Activated CD4-positive, alpha-beta memory T cell treated with anti-CD3 and anti-CD28 coated beads for 36 hours (primary cell): ENCODE measurements around the gene PTGER4. TPM values are rescaled to one million over a fixed set of nuclear protein-coding genes. Genes with fewer than 3 reads are reported as not detected.

Experiments
- CTCF ChIA-PET: fragments of 350-600 bp; sonication (Branson Sonifier 250); formaldehyde crosslinking; loops from one replicate; lab custom pipeline; 2021; ENCODE audit warnings: antibody characterized with exemption, inconsistent platforms; lab: Charles Lee
- POLR2A ChIA-PET: fragments of 350-600 bp; sonication (Branson Sonifier 250); formaldehyde crosslinking; loops from one replicate; lab custom pipeline; 2021; ENCODE audit warnings: antibody characterized with exemption; lab: Charles Lee
- DNase-seq: peaks from one replicate; pipeline ENCODE4 v3.0.0-alpha.2; 2020
- H3K27ac Mint-ChIP-seq: one replicate; pipeline ENCODE4 v1.8.0; 2021; ENCODE audit warnings: mixed read lengths
- H3K27me3 Mint-ChIP-seq: one replicate; pipeline ENCODE4 v1.8.0; 2021; ENCODE audit warnings: mixed read lengths
- H3K36me3 Mint-ChIP-seq: one replicate; pipeline ENCODE4 v1.8.0; 2021; ENCODE audit warnings: mixed read lengths
- H3K4me1 Mint-ChIP-seq: one replicate; pipeline ENCODE4 v1.8.0; 2021; ENCODE audit warnings: low read depth, mixed read lengths
- H3K4me3 Mint-ChIP-seq: one replicate; pipeline ENCODE4 v1.8.0; 2021; ENCODE audit warnings: mild to moderate bottlenecking, mixed read lengths
- H3K9me3 Mint-ChIP-seq: one replicate; pipeline ENCODE4 v1.8.0; 2021; ENCODE audit warnings: mixed read lengths
- intact Hi-C: fragments of 100-400 bp; cut with micrococcal nuclease; formaldehyde crosslinking; loops from one replicate; pipeline ENCODE4 v1.15.1; 2023
- total RNA-seq, 2 experiments: library from RNA; stranded (reverse); gene quantifications; one replicate each; pipeline ENCODE4 v1.2.3, GENCODE V29; 2021

Gene PTGER4
- total RNA-seq, 2 experiments from 2014 or later: 53.7 to 59.9 TPM

GRCh38 chr5:40733879-40734563 is 54.3 kb downstream of the PTGER4 start:
- H3K36me3 Mint-ChIP-seq: peaks cover 9% of the 10 kb centered on the region
- POLR2A ChIA-PET: interaction anchor here (0.6 kb wide), 1 partner anchor 15 kb away, joined by 4 read pairs; no protein-coding TSS in a partner anchor
- CTCF ChIA-PET: interaction anchor here (1.4 to 3.5 kb wide), 3 partner anchors 785 to 1019 kb away, joined by 4 to 20 read pairs (median 8); no protein-coding TSS in a partner anchor
- DNase-seq: no peak
- H3K4me1 Mint-ChIP-seq: peaks cover 27% of the 10 kb centered on the region
- H3K27ac Mint-ChIP-seq: no peak overlapping the region
- H3K27me3 Mint-ChIP-seq: no peaks in the 10 kb centered on the region
- H3K4me3 Mint-ChIP-seq: no peak overlapping the region
- intact Hi-C loops: loop anchor here (2.0 kb wide), 1 partner anchor 227 kb away; no protein-coding TSS in a partner anchor
- H3K9me3 Mint-ChIP-seq: peaks cover 2% of the 10 kb centered on the region

GRCh38 chr5:40734986-40735385 is 55.3 kb downstream of the PTGER4 start:
- ChIA-PET POLR2A (no interaction called here), CTCF (interaction anchor here (1.2 to 3.5 kb wide), 4 partner anchors 139 to 1020 kb away, joined by 4 to 20 read pairs (median 8); no protein-coding TSS in a partner anchor)
- H3K36me3 Mint-ChIP-seq: peaks cover 14% of the 10 kb centered on the region
- H3K9me3 Mint-ChIP-seq: peaks cover 6% of the 10 kb centered on the region
- DNase-seq: no peak
- intact Hi-C loops: loop anchor here (2.0 to 5.0 kb wide), 5 partner anchors 142 to 1158 kb away; no protein-coding TSS in a partner anchor
- no peak overlapping the region for H3K27ac Mint-ChIP-seq
- H3K4me3 Mint-ChIP-seq: no peak overlapping the region
- peaks cover 27% of the 10 kb centered on the region for H3K4me1 Mint-ChIP-seq
- H3K27me3 Mint-ChIP-seq: no peaks in the 10 kb centered on the region

GRCh38 chr5:40735609-40736008 is 55.9 kb downstream of the PTGER4 start:
- Mint-ChIP-seq H3K4me1 (peaks cover 23% of the 10 kb centered on the region), H3K36me3 (peaks cover 18% of the 10 kb centered on the region), H3K27me3 (no peaks in the 10 kb centered on the region), H3K4me3 (no peak overlapping the region), H3K9me3 (peaks cover 10% of the 10 kb centered on the region), H3K27ac (no peak overlapping the region)
- ChIA-PET CTCF (interaction anchor here (0.7 to 3.5 kb wide), 9 partner anchors 46 to 1021 kb away, joined by 3 to 20 read pairs (median 5); partner anchors contain the start of gene RPL37), POLR2A (no interaction called here)
- no peak for DNase-seq
- intact Hi-C loops: loop anchor here (1.0 to 5.0 kb wide), 10 partner anchors 47 to 1158 kb away; no protein-coding TSS in a partner anchor

- H3K4me3 Mint-ChIP-seq: no peak overlapping the region
- CTCF ChIA-PET: interaction anchor here (0.5 to 3.5 kb wide), 12 partner anchors 9 to 1022 kb away, joined by 3 to 20 read pairs (median 3); partner anchors contain the start of gene RPL37
- intact Hi-C loops: loop anchor here (1.0 to 5.0 kb wide), 9 partner anchors 48 to 1159 kb away; no protein-coding TSS in a partner anchor
- peaks cover 25% of the 10 kb centered on the region for H3K36me3 Mint-ChIP-seq
- H3K9me3 Mint-ChIP-seq: peaks cover 17% of the 10 kb centered on the region
- H3K27me3 Mint-ChIP-seq: no peaks in the 10 kb centered on the region
- DNase-seq: no peak
- POLR2A ChIA-PET: no interaction called here
- no peak overlapping the region for H3K27ac Mint-ChIP-seq
- peaks cover 23% of the 10 kb centered on the region for H3K4me1 Mint-ChIP-seq
Measured at GRCh38 chr5:40736103-40736875, 56.6 kb downstream of the PTGER4 start.

GRCh38 chr5:40738502-40738901 is 58.8 kb downstream of the PTGER4 start:
- CTCF ChIA-PET: interaction anchor here (1.0 to 1.9 kb wide), 3 partner anchors 24 to 1024 kb away, joined by 4 to 8 read pairs (median 4); no protein-coding TSS in a partner anchor
- peaks cover 20% of the 10 kb centered on the region for H3K9me3 Mint-ChIP-seq
- no peak overlapping the region for H3K4me3 Mint-ChIP-seq
- H3K27ac Mint-ChIP-seq: no peak overlapping the region
- DNase-seq: no peak
- peaks cover 26% of the 10 kb centered on the region for H3K4me1 Mint-ChIP-seq
- H3K27me3 Mint-ChIP-seq: no peaks in the 10 kb centered on the region
- H3K36me3 Mint-ChIP-seq: peaks cover 39% of the 10 kb centered on the region
- intact Hi-C loops: loop anchor here (5.0 kb wide), 4 partner anchors 139 to 1161 kb away; no protein-coding TSS in a partner anchor
- POLR2A ChIA-PET: no interaction called here

Other genes starting within 250 kb of the PTGER4 start
- 10 to 100 TPM; 30.2 to 34.1 TPM for gene TTC33, start 76.0 kb downstream of the PTGER4 start, total RNA-seq
- 10 to 100 TPM; 54.4 to 55.6 TPM for gene PRKAA1, start 118.5 kb downstream of the PTGER4 start, total RNA-seq
- 1,000 to 10,000 TPM; 1,815 to 1,873 TPM for gene RPL37, start 155.3 kb downstream of the PTGER4 start, total RNA-seq
- 1 to 10 TPM; 1.4 to 1.7 TPM for gene CARD6, start 161.5 kb downstream of the PTGER4 start, total RNA-seq
- not detected for gene C7, start 229.6 kb downstream of the PTGER4 start, total RNA-seq